MCF 10A (cell line): ENCODE results near the gene IFI27. TPM values are rescaled to one million over a fixed set of nuclear protein-coding genes. Genes with fewer than 3 reads are reported as not detected.
A peak's percentile ranks its signal among the peaks of the same experiment; 100 is the strongest.
"Not testable (repeated sequence)": the region's sequence is repeated elsewhere in the genome, so short reads cannot be mapped to it uniquely, and the experiment has no call there.

Source experiments
- BruUV-seq: library from RNA; stranded (reverse); fragments of 400-500 nt; replicated peaks from 2 replicates; lab custom pipeline; 2021; lab: Mats Ljungman, UMichigan
- CTCF ChIA-PET: fragments of 300-600 bp; sonication (Branson Sonifier 250); formaldehyde crosslinking; extraction: SDS; loops from one replicate; lab custom pipeline; 2021; ENCODE audit warnings: antibody characterized with exemption, inconsistent platforms; lab: Yijun Ruan, JAX
- POLR2A ChIA-PET: fragments of 300-600, 350-650 bp; sonication (Branson Sonifier 250); formaldehyde crosslinking; extraction: SDS; loops from one replicate; lab custom pipeline; 2020; ENCODE audit warnings: antibody characterized with exemption, inconsistent platforms; lab: Yijun Ruan, JAX
- DNase-seq: peaks from one replicate; pipeline ENCODE4 v3.0.0-alpha.2; 2018; ENCODE audit not compliant: unreplicated experiment
- H3K27ac Mint-ChIP-seq: one replicate; pipeline ENCODE4 v1.8.0; 2022; ENCODE audit warnings: mild to moderate bottlenecking, low read depth, mixed read lengths; ENCODE audit not compliant: unreplicated experiment
- H3K27me3 Mint-ChIP-seq: one replicate; pipeline ENCODE4 v1.8.0; 2022; ENCODE audit warnings: mixed read lengths; ENCODE audit not compliant: insufficient read depth, unreplicated experiment
- H3K36me3 Mint-ChIP-seq: one replicate; pipeline ENCODE4 v1.8.0; 2022; ENCODE audit warnings: mild to moderate bottlenecking, moderate library complexity, mixed read lengths; ENCODE audit not compliant: insufficient read depth, unreplicated experiment
- H3K4me1 Mint-ChIP-seq: one replicate; pipeline ENCODE4 v1.8.0; 2022; ENCODE audit warnings: mixed read lengths; ENCODE audit not compliant: insufficient read depth, unreplicated experiment
- H3K4me3 Mint-ChIP-seq: one replicate; pipeline ENCODE4 v1.8.0; 2022; ENCODE audit warnings: mild to moderate bottlenecking, moderate library complexity, mixed read lengths; ENCODE audit not compliant: unreplicated experiment
- H3K9me3 Mint-ChIP-seq: one replicate; pipeline ENCODE4 v1.8.0; 2022; ENCODE audit warnings: mixed read lengths; ENCODE audit not compliant: unreplicated experiment
- intact Hi-C: fragments of 100-400 bp; cut with micrococcal nuclease; formaldehyde crosslinking; loops from 2 replicates; pipeline ENCODE4 v1.14.1; 2022
- total RNA-seq: library from RNA; stranded (reverse); gene quantifications from 2 replicates; pipeline ENCODE4 v1.2.3, GENCODE V29; 2022
- TF ChIP-seq, protein P1 (sequence below): fragments of 200-600 bp; IDR thresholded peaks from one replicate; pipeline ENCODE4 v1.8.0; 2022; ENCODE audit warnings: antibody characterized with exemption, mild to moderate bottlenecking; ENCODE audit not compliant: unreplicated experiment

Gene IFI27
- total RNA-seq, 1 experiment from 2014 or later, result 0.63 TPM

DNA sequence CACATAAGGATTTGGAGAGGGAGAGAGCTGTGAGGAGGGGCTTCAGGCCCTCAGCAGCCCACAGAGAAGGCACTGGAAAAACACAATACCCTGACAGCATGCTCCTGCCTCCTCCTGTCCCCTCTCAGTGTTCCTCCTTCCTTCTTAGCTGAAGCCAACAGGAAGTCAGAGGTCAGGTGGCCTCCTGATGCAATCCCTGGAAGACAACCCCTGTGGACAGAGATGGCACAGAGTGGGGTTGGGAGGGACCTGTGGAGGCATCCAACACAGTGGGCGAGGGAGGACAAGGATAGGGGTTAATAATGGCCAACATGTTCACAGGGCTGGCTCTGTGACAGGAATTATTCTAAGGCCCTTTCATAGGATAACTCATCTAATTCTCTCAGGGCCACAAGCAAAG is 34.2 kb downstream of the IFI27 start:
- intact Hi-C loops, result no loop called here
- ChIA-PET POLR2A (no interaction called here), CTCF (interaction anchor here (0.9 kb wide), 1 partner anchor 13 kb away, joined by 4 read pairs; no protein-coding TSS in a partner anchor)
- no peaks in the 10 kb centered on the region for H3K36me3 Mint-ChIP-seq
- H3K27me3 Mint-ChIP-seq, result peaks cover 18% of the 10 kb centered on the region
- TF ChIP-seq, protein P1, sequence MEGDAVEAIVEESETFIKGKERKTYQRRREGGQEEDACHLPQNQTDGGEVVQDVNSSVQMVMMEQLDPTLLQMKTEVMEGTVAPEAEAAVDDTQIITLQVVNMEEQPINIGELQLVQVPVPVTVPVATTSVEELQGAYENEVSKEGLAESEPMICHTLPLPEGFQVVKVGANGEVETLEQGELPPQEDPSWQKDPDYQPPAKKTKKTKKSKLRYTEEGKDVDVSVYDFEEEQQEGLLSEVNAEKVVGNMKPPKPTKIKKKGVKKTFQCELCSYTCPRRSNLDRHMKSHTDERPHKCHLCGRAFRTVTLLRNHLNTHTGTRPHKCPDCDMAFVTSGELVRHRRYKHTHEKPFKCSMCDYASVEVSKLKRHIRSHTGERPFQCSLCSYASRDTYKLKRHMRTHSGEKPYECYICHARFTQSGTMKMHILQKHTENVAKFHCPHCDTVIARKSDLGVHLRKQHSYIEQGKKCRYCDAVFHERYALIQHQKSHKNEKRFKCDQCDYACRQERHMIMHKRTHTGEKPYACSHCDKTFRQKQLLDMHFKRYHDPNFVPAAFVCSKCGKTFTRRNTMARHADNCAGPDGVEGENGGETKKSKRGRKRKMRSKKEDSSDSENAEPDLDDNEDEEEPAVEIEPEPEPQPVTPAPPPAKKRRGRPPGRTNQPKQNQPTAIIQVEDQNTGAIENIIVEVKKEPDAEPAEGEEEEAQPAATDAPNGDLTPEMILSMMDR, result no peak
- peaks cover 12% of the 10 kb centered on the region for H3K4me1 Mint-ChIP-seq
- H3K4me3 Mint-ChIP-seq, result no peak overlapping the region
- no TSS peak for BruUV-seq
- DNase-seq, result no peak
- H3K9me3 Mint-ChIP-seq, result no peaks in the 10 kb centered on the region
- no peak overlapping the region for H3K27ac Mint-ChIP-seq

DNA sequence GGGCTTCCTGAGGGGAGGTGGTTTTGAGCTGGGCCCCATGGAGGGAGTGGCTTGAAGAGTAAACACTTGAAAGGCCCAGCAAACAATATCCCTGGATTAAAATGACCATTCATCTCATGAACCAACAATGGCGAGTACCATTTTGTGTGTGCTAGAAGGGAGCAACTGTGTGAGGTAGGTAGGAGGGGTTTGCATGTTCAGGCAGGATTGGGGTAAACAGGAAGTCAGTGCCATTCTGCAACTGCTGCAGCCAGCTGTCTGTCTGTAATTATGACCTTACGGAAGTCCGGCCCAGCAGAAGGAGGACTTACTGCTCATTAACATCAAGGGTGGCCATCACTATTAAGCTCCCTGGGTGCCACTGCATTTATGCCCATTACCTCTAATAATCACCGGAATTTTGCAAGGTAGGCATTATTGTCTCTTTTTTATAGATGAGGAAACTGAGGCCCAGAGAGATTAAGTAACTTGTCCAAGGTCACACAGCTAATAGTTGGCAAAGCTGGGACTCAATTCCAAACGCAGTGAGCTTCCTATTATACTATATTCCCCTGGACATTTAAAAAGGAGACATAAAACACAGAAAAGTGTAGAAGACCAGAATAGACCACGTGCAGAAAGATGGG is 35.5 kb downstream of the IFI27 start:
- no peaks in the 10 kb centered on the region for H3K36me3 Mint-ChIP-seq
- ChIA-PET POLR2A (interaction anchor here (0.9 kb wide), 1 partner anchor 120 kb away, joined by 5 read pairs; the partner anchor contains the start of gene OTUB2), CTCF (interaction anchor here (0.7 to 1.1 kb wide), 2 partner anchors 9 to 35 kb away, joined by 3 to 4 read pairs; no protein-coding TSS in a partner anchor)
- H3K27ac Mint-ChIP-seq, result no peak overlapping the region
- no peaks in the 10 kb centered on the region for H3K9me3 Mint-ChIP-seq
- BruUV-seq, result no TSS peak
- no peak overlapping the region for H3K4me3 Mint-ChIP-seq
- H3K27me3 Mint-ChIP-seq, result peaks cover 30% of the 10 kb centered on the region
- H3K4me1 Mint-ChIP-seq, result peaks cover 12% of the 10 kb centered on the region
- TF ChIP-seq, protein P1, result no peak
- intact Hi-C loops, result no loop called here
- peak; percentile 28 for DNase-seq

DNA sequence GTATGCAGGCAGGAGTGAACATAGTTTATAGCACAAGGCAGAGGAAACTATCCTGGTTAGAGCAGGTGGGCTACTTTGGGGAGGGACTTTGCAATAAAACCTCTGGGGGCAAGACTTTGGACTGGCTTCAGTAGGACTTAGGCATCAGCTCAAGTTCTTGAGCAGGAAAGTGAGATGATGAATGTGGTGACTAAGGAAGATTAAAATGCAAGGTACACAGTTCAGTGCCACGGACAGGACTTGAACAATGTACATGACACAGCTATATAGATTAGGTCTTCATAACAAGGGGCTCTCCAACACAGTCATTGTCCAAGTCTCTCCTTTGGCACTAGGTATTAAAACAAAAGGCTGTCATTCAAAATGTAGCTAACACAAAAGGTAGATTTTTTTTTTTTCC is 42.1 kb downstream of the IFI27 start:
- ChIA-PET POLR2A (interaction anchor here (1.1 kb wide), 1 partner anchor 11 kb away, joined by 3 read pairs; no protein-coding TSS in a partner anchor), CTCF (interaction anchor here (0.6 to 1.7 kb wide), 3 partner anchors 9 to 117 kb away, joined by 3 to 4 read pairs (median 4); no protein-coding TSS in a partner anchor)
- Mint-ChIP-seq H3K4me1 (no peaks in the 10 kb centered on the region), H3K27ac (no peak overlapping the region), H3K27me3 (peaks cover 56% of the 10 kb centered on the region), H3K36me3 (no peaks in the 10 kb centered on the region), H3K9me3 (no peaks in the 10 kb centered on the region), H3K4me3 (no peak overlapping the region)
- no peak for DNase-seq
- no TSS peak for BruUV-seq
- intact Hi-C loops, result no loop called here
- TF ChIP-seq, protein P1, result no peak

DNA sequence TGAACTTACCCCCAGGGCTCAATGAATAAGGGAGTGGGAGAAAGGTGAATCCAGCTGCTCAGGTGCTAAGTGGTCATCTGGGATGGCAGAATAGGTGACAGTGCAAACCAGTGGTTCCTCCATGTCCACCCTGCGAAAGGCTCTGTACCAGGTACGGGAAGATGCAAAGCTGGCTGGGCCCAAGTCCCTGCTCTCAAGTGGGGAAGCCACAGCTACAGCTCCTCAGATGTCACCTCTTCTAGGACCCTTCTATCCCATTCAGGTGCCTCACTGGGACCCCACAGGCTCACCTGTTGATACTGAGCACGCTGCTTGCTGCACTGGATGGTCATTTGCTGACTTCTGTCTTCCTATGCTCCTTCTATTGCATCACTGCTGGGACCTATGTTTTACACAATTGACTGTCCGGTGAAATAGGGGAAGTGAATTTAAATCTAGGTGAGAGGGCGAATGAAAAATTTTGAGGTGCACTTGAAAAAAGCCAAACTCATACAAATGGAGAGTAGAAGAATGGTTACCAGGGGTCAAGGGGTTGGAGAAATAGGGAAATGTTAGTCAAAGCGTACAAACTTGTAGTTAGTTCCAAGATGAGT is 43.3 kb downstream of the IFI27 start:
- POLR2A ChIA-PET, result no interaction called here
- H3K27ac Mint-ChIP-seq, result no peak overlapping the region

DNA sequence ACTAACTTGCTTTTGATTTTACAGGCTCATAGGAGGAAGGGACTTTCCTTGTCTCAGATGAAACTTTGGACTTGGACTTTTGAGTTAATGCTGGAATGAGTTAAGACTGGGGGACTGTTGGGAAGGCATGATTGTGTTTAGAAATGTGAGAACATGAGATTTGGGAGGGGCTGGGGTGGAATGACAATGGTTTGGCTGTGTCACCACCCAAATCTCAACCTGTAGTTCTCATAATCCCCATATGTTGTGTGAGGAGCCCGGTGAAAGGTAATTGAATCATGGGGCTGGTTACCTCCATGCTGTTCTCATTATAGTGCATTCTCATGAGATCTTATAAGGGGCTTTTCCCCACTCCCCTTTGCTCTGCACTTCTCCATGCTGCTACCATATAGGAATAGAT is 45.6 kb downstream of the IFI27 start:
- intact Hi-C loops, POLR2A ChIA-PET, H3K4me1 Mint-ChIP-seq, DNase-seq, H3K27ac Mint-ChIP-seq, H3K4me3 Mint-ChIP-seq, CTCF ChIA-PET, BruUV-seq, H3K36me3 Mint-ChIP-seq, H3K9me3 Mint-ChIP-seq: not testable (repeated sequence)
- H3K27me3 Mint-ChIP-seq, result peaks cover 50% of the 10 kb centered on the region

More for the DNA sequence above, 43.3 kb downstream of the IFI27 start:
- no TSS peak for BruUV-seq
- TF ChIP-seq, protein P1, result no peak
- H3K36me3 Mint-ChIP-seq, result no peaks in the 10 kb centered on the region
- no peak overlapping the region for H3K4me3 Mint-ChIP-seq
- H3K4me1 Mint-ChIP-seq, result no peaks in the 10 kb centered on the region
- DNase-seq, result no peak
- no peaks in the 10 kb centered on the region for H3K9me3 Mint-ChIP-seq
- peaks cover 60% of the 10 kb centered on the region for H3K27me3 Mint-ChIP-seq
- CTCF ChIA-PET, result interaction anchor here (0.5 to 0.7 kb wide), 2 partner anchors 29 to 1287 kb away, joined by 3 read pairs; no protein-coding TSS in a partner anchor
- intact Hi-C loops, result no loop called here
